HG03045 (cell line): ENCODE data around the gene FAM117A.

Experiments used
- ATAC-seq: cut with Tn5 transposase; IDR thresholded peaks from one replicate; pipeline ENCODE4 v1.9.1; 2021; ENCODE audit warnings: mild to moderate bottlenecking, moderate library complexity; ENCODE audit not compliant: unreplicated experiment

Gene FAM117A

GRCh38 chr17:49715216-49715615, 48.7 kb downstream of the FAM117A start:
- ATAC-seq = no peak

- no peak for ATAC-seq
Observed at GRCh38 chr17:49708515-49709183, 55.3 kb downstream of the FAM117A start.

- ATAC-seq = peak; percentile 91
Observed at GRCh38 chr17:49707608-49708514, 56.1 kb downstream of the FAM117A start, which contains the start of gene SLC35B1. TSS of gene SLC35B1 (minus strand) at chr17:49707964. CDS start at chr17:49707833, 131 bp downstream.

GRCh38 chr17:49707246-49707607, 56.7 kb downstream of the FAM117A start:
- no peak for ATAC-seq

GRCh38 chr17:49705254-49705653, 58.7 kb downstream of the FAM117A start:
- ATAC-seq = no peak

- ATAC-seq = no peak
Observed at GRCh38 chr17:49703557-49704277, 60.2 kb downstream of the FAM117A start.

- ATAC-seq = no peak
Observed at GRCh38 chr17:49700960-49701359, 63.0 kb downstream of the FAM117A start.

- no peak for ATAC-seq
Observed at GRCh38 chr17:49699966-49700575, 63.9 kb downstream of the FAM117A start.

- no peak for ATAC-seq
Observed at GRCh38 chr17:49698005-49698404, 65.9 kb downstream of the FAM117A start.

GRCh38 chr17:49696233-49696761, 67.6 kb downstream of the FAM117A start:
- ATAC-seq = peak; percentile 57

- no peak for ATAC-seq
Observed at GRCh38 chr17:49695698-49696232, 68.2 kb downstream of the FAM117A start.

- no peak for ATAC-seq
Observed at GRCh38 chr17:49694847-49695697, 68.9 kb downstream of the FAM117A start.

GRCh38 chr17:49692751-49693150, 71.2 kb downstream of the FAM117A start:
- ATAC-seq = no peak

- no peak for ATAC-seq
Observed at GRCh38 chr17:49691677-49692191, 72.2 kb downstream of the FAM117A start.

GRCh38 chr17:49691086-49691676, 72.8 kb downstream of the FAM117A start:
- ATAC-seq = no peak

GRCh38 chr17:49690256-49690655, 73.7 kb downstream of the FAM117A start:
- no peak for ATAC-seq

- ATAC-seq = no peak
Observed at GRCh38 chr17:49688848-49689247, 75.1 kb downstream of the FAM117A start.

GRCh38 chr17:49687878-49688491, 75.9 kb downstream of the FAM117A start:
- ATAC-seq = no peak
